MG63 (cell line): ENCODE measurements around the gene PRKN. TPM values are rescaled to one million over a fixed set of nuclear protein-coding genes. Genes with fewer than 3 reads are reported as not detected.
"Not testable (repeated sequence)": the region's sequence is repeated elsewhere in the genome, so short reads cannot be mapped to it uniquely, and the experiment has no call there.

Experiments
- DNase-seq: peaks from one replicate; pipeline ENCODE4 v3.0.0-alpha.2; 2020
- H3K27me3 ChIP-seq: fragments of 250-450 bp; sonication (Bioruptor Pico); 2 replicates; pipeline ENCODE4 v1.5.1; 2020; ENCODE audit warnings: mild to moderate bottlenecking, moderate library complexity
- H3K36me3 ChIP-seq: fragments of 250-450 bp; sonication (Bioruptor Pico); 2 replicates; pipeline ENCODE4 v1.5.1; 2020; ENCODE audit warnings: mild to moderate bottlenecking, moderate library complexity
- H3K4me3 ChIP-seq: fragments of 250-450 bp; sonication (Bioruptor Pico); 2 replicates; pipeline ENCODE4 v1.5.1; 2020; ENCODE audit warnings: mild to moderate bottlenecking, moderate library complexity
- H3K9me3 ChIP-seq: fragments of 250-450 bp; sonication (Bioruptor Pico); 2 replicates; pipeline ENCODE4 v1.5.1; 2020; ENCODE audit warnings: mild to moderate bottlenecking, moderate library complexity
- total RNA-seq: library from RNA; depleted of rRNA; stranded (reverse); fragments of >200 nt; shearing (Covaris generic); gene quantifications from 2 replicates; pipeline ENCODE4 v1.2.3, GENCODE V29; 2014; ENCODE audit warnings: low replicate concordance

Gene PRKN
- total RNA-seq, 1 experiment from 2014 or later: not detected

GRCh38 chr6:161536224-161536630 lies 1191.3 kb downstream of the PRKN start:
- H3K4me3 ChIP-seq: no peak overlapping the region
- no peaks in the 10 kb centered on the region for H3K36me3 ChIP-seq
- no peaks in the 10 kb centered on the region for H3K27me3 ChIP-seq
- H3K9me3 ChIP-seq: no peaks in the 10 kb centered on the region
- DNase-seq: no peak

- Histone ChIP-seq H3K4me3 (no peak overlapping the region), H3K9me3 (no peaks in the 10 kb centered on the region), H3K27me3 (no peaks in the 10 kb centered on the region), H3K36me3 (no peaks in the 10 kb centered on the region)
- DNase-seq: no peak
These were observed 1193.2 kb downstream of the PRKN start for GRCh38 chr6:161534264-161534873.

GRCh38 chr6:161533266-161533665 lies 1194.3 kb downstream of the PRKN start:
- DNase-seq: no peak
- Histone ChIP-seq H3K27me3 (no peaks in the 10 kb centered on the region), H3K9me3 (no peaks in the 10 kb centered on the region)

GRCh38 chr6:161532536-161532935 lies 1195.0 kb downstream of the PRKN start:
- Histone ChIP-seq H3K27me3 (no peaks in the 10 kb centered on the region), H3K9me3 (no peaks in the 10 kb centered on the region), H3K4me3 (no peak overlapping the region), H3K36me3 (no peaks in the 10 kb centered on the region)
- no peak for DNase-seq

More at GRCh38 chr6:161533266-161533665, 1194.3 kb downstream of the PRKN start:
- no peaks in the 10 kb centered on the region for H3K36me3 ChIP-seq
- no peak overlapping the region for H3K4me3 ChIP-seq

GRCh38 chr6:161526794-161527193 lies 1200.8 kb downstream of the PRKN start:
- H3K27me3 ChIP-seq: no peaks in the 10 kb centered on the region
- no peak for DNase-seq
- H3K36me3 ChIP-seq: no peaks in the 10 kb centered on the region
- no peaks in the 10 kb centered on the region for H3K9me3 ChIP-seq
- no peak overlapping the region for H3K4me3 ChIP-seq

- no peaks in the 10 kb centered on the region for H3K27me3 ChIP-seq
- H3K4me3 ChIP-seq: no peak overlapping the region
- no peak for DNase-seq
- no peaks in the 10 kb centered on the region for H3K36me3 ChIP-seq
- H3K9me3 ChIP-seq: no peaks in the 10 kb centered on the region
These were observed 1204.2 kb downstream of the PRKN start for GRCh38 chr6:161523362-161523761.

GRCh38 chr6:161522276-161522675 lies 1205.3 kb downstream of the PRKN start:
- Histone ChIP-seq H3K4me3 (no peak overlapping the region), H3K36me3 (no peaks in the 10 kb centered on the region), H3K27me3 (no peaks in the 10 kb centered on the region), H3K9me3 (no peaks in the 10 kb centered on the region)
- no peak for DNase-seq

- Histone ChIP-seq H3K27me3 (no peaks in the 10 kb centered on the region), H3K36me3 (no peaks in the 10 kb centered on the region), H3K4me3 (no peak overlapping the region), H3K9me3 (no peaks in the 10 kb centered on the region)
- DNase-seq: no peak
These were observed 1216.0 kb downstream of the PRKN start for GRCh38 chr6:161511447-161512095.

- Histone ChIP-seq H3K36me3 (no peaks in the 10 kb centered on the region), H3K4me3 (no peak overlapping the region), H3K9me3 (no peaks in the 10 kb centered on the region), H3K27me3 (no peaks in the 10 kb centered on the region)
- DNase-seq: no peak
These were observed 1219.2 kb downstream of the PRKN start for GRCh38 chr6:161508341-161508740.

- DNase-seq: no peak
These were observed 1220.2 kb downstream of the PRKN start for GRCh38 chr6:161507375-161507774.

GRCh38 chr6:161503570-161503969 lies 1224.0 kb downstream of the PRKN start:
- DNase-seq: no peak
- no peaks in the 10 kb centered on the region for H3K27me3 ChIP-seq
- no peaks in the 10 kb centered on the region for H3K9me3 ChIP-seq
- H3K36me3 ChIP-seq: no peaks in the 10 kb centered on the region
- H3K4me3 ChIP-seq: no peak overlapping the region

More at GRCh38 chr6:161507375-161507774, 1220.2 kb downstream of the PRKN start:
- Histone ChIP-seq H3K27me3 (no peaks in the 10 kb centered on the region), H3K4me3 (no peak overlapping the region), H3K9me3 (no peaks in the 10 kb centered on the region), H3K36me3 (no peaks in the 10 kb centered on the region)

GRCh38 chr6:161498881-161499280 lies 1228.7 kb downstream of the PRKN start:
- Histone ChIP-seq H3K4me3 (no peak overlapping the region), H3K36me3 (no peaks in the 10 kb centered on the region), H3K9me3 (no peaks in the 10 kb centered on the region), H3K27me3 (no peaks in the 10 kb centered on the region)
- no peak for DNase-seq

GRCh38 chr6:161498359-161498758 lies 1229.2 kb downstream of the PRKN start:
- DNase-seq: peak; percentile 52
- Histone ChIP-seq H3K4me3 (no peak overlapping the region), H3K27me3 (no peaks in the 10 kb centered on the region)

GRCh38 chr6:161496941-161497340 lies 1230.6 kb downstream of the PRKN start:
- Histone ChIP-seq H3K27me3 (no peaks in the 10 kb centered on the region), H3K9me3 (no peaks in the 10 kb centered on the region), H3K4me3 (no peak overlapping the region), H3K36me3 (no peaks in the 10 kb centered on the region)
- no peak for DNase-seq

More at GRCh38 chr6:161498359-161498758, 1229.2 kb downstream of the PRKN start:
- Histone ChIP-seq H3K36me3 (no peaks in the 10 kb centered on the region), H3K9me3 (no peaks in the 10 kb centered on the region)

- not testable (repeated sequence) for H3K4me3 ChIP-seq, H3K27me3 ChIP-seq, H3K36me3 ChIP-seq, DNase-seq, H3K9me3 ChIP-seq
These were observed 1231.3 kb downstream of the PRKN start for GRCh38 chr6:161496271-161496670.

- Histone ChIP-seq H3K4me3 (no peak overlapping the region), H3K9me3 (no peaks in the 10 kb centered on the region), H3K36me3 (no peaks in the 10 kb centered on the region), H3K27me3 (no peaks in the 10 kb centered on the region)
- no peak for DNase-seq
These were observed 1233.0 kb downstream of the PRKN start for GRCh38 chr6:161494566-161494965.

GRCh38 chr6:161493576-161494118 lies 1233.9 kb downstream of the PRKN start:
- no peak overlapping the region for H3K4me3 ChIP-seq
- no peak for DNase-seq

More at GRCh38 chr6:161493576-161494118, 1233.9 kb downstream of the PRKN start:
- Histone ChIP-seq H3K9me3 (no peaks in the 10 kb centered on the region), H3K27me3 (no peaks in the 10 kb centered on the region), H3K36me3 (no peaks in the 10 kb centered on the region)
